Neural cell (in vitro differentiated cells): ENCODE data around the gene KNL1. TPM values are rescaled to one million over a fixed set of nuclear protein-coding genes. Genes with fewer than 3 reads are reported as not detected.

ENCODE experiments used
- H2AFZ ChIP-seq: fragments of 200-600, 300-800 bp; sonication (generic), shearing (Covaris generic); 2 replicates; pipeline ENCODE4 v1.6.0; 2014; ENCODE audit warnings: low read depth, mild to moderate bottlenecking, antibody characterized with exemption, low read length, moderate library complexity
- H3F3A ChIP-seq: fragments of 200-600 bp; shearing (Covaris generic); 2 replicates; pipeline ENCODE4 v1.6.1; 2016; ENCODE audit warnings: mild to moderate bottlenecking, moderate library complexity, mixed read lengths, antibody characterized with exemption, low read length; ENCODE audit not compliant: insufficient read depth, poor library complexity, severe bottlenecking
- H3K27ac ChIP-seq: fragments of 200-600, 300-800 bp; sonication (generic), shearing (Covaris generic); 2 replicates; pipeline ENCODE4 v1.5.1; 2014; ENCODE audit warnings: mild to moderate bottlenecking, low read length, moderate library complexity
- H3K27me3 ChIP-seq: fragments of 300-800, 200-600 bp; sonication (generic), shearing (Covaris generic); 2 replicates; pipeline ENCODE4 v1.6.0; 2014; ENCODE audit warnings: mild to moderate bottlenecking, low read depth, low read length, moderate library complexity; ENCODE audit not compliant: insufficient read depth
- H3K36me3 ChIP-seq: fragments of 300-800, 200-600 bp; sonication (generic), shearing (Covaris generic); 2 replicates; pipeline ENCODE4 v1.5.1; 2014; ENCODE audit warnings: mild to moderate bottlenecking, antibody characterized with exemption, low read length, moderate library complexity; ENCODE audit not compliant: insufficient read depth
- H3K4me2 ChIP-seq: fragments of 300-800, 200-600 bp; sonication (generic), shearing (Covaris generic); 2 replicates; pipeline ENCODE4 v1.6.0; 2014; ENCODE audit warnings: mild to moderate bottlenecking, low read length
- H3K4me3 ChIP-seq: fragments of 300-800, 200-600 bp; sonication (generic), shearing (Covaris generic); 2 replicates; pipeline ENCODE4 v1.5.1; 2014; ENCODE audit warnings: mild to moderate bottlenecking, low read length, moderate library complexity
- H3K79me2 ChIP-seq: fragments of 200-600 bp; shearing (Covaris generic); replicated peaks from 2 replicates; pipeline ENCODE4 v1.6.0; 2014; ENCODE audit warnings: mild to moderate bottlenecking, low read length, moderate library complexity; ENCODE audit not compliant: insufficient read depth
- H3K9ac ChIP-seq: fragments of 300-800, 200-600 bp; sonication (generic), shearing (Covaris generic); 2 replicates; pipeline ENCODE4 v1.6.1; 2016; ENCODE audit warnings: mild to moderate bottlenecking, low read length, mixed read lengths
- H3K9me2 ChIP-seq: fragments of 200-600 bp; shearing (Covaris generic); 2 replicates; pipeline ENCODE4 v1.6.1; 2016; ENCODE audit warnings: mild to moderate bottlenecking, low read length, mixed read lengths; ENCODE audit not compliant: insufficient read depth
- H3K9me3 ChIP-seq: fragments of 200-600, 300-800 bp; sonication (generic), shearing (Covaris generic); 2 replicates; pipeline ENCODE4 v1.6.1; 2016; ENCODE audit warnings: mild to moderate bottlenecking, mixed run types, low read length, moderate library complexity, mixed read lengths
- H4K20me1 ChIP-seq: fragments of 200-600 bp; shearing (Covaris generic); 2 replicates; pipeline ENCODE4 v1.6.1; 2016; ENCODE audit warnings: mild to moderate bottlenecking, mixed run types; ENCODE audit not compliant: insufficient read depth
- EP300 ChIP-seq: fragments of 450-650 bp; conservative IDR thresholded peaks from 2 replicates; pipeline ENCODE4 v1.6.1; 2014; ENCODE audit warnings: antibody characterized with exemption, mild to moderate bottlenecking, moderate library complexity; ENCODE audit not compliant: poor library complexity, severe bottlenecking
- EZH2 ChIP-seq: fragments of 200-600, 300-800 bp; shearing (Covaris generic), sonication (generic); IDR thresholded peaks from 2 replicates; pipeline ENCODE4 v1.6.1; 2014; ENCODE audit warnings: antibody characterized with exemption, low read length, borderline replicate concordance, mild to moderate bottlenecking; ENCODE audit not compliant: insufficient read depth, poor library complexity, severe bottlenecking
- MXI1 ChIP-seq: fragments of 450-650 bp; conservative IDR thresholded peaks from 2 replicates; pipeline ENCODE4 v1.6.1; 2014; ENCODE audit warnings: antibody characterized with exemption, mild to moderate bottlenecking; ENCODE audit not compliant: poor library complexity, severe bottlenecking
- POLR2AphosphoS5 ChIP-seq: IDR thresholded peaks from 2 replicates; pipeline ENCODE4 v1.6.1; 2012
- RAD21 ChIP-seq: fragments of 450-650 bp; conservative IDR thresholded peaks from 2 replicates; pipeline ENCODE4 v1.6.1; 2014; ENCODE audit warnings: antibody characterized with exemption, mild to moderate bottlenecking, moderate library complexity
- SMC3 ChIP-seq: fragments of 450-650 bp; conservative IDR thresholded peaks from 2 replicates; pipeline ENCODE4 v1.6.1; 2014; ENCODE audit warnings: antibody characterized with exemption, mild to moderate bottlenecking, moderate library complexity; ENCODE audit not compliant: poor library complexity
- TAF1 ChIP-seq: IDR thresholded peaks from 2 replicates; pipeline ENCODE4 v1.6.1; 2012; ENCODE audit warnings: low read depth
- polyA plus RNA-seq: library from polyadenylated mRNA; depleted of rRNA; stranded (reverse); fragments of >200 nt; gene quantifications from 2 replicates; pipeline ENCODE4 v1.2.3, GENCODE V29; 2014
- TF ChIP-seq, protein P1 (sequence below): fragments of 450-650 bp; IDR thresholded peaks from 2 replicates; pipeline ENCODE4 v1.5.1; 2014; ENCODE audit warnings: antibody characterized with exemption, mild to moderate bottlenecking, moderate library complexity; ENCODE audit not compliant: poor library complexity, severe bottlenecking
- TF ChIP-seq, protein P2 (sequence below): IDR thresholded peaks from 2 replicates; pipeline ENCODE4 v1.6.1; 2012; ENCODE audit warnings: borderline replicate concordance

Gene KNL1
- polyA plus RNA-seq, 1 donor from 2014 or later, result 2.4 TPM

DNA sequence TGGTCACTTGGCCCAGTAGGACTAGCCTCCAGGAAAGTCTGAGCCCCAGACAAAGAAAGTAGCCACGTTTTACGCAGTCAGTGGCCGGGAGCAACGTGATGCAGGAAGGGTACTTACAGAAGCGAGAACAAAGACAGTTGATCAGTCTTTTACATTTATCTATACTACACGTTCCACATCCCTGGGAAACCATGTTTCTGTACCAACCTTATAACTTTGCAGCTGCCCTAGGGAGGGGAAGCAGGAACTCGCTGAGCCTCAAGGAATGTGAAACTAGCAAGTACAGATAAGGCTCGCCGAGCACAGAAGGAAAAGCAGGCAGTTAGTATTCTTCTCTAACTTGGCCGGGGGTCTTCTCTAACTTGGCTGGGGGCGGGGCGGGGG, 3.4 kb upstream of the KNL1 start:
- no peaks in the 10 kb centered on the region for H3K9me2 ChIP-seq
- H3K36me3 ChIP-seq, result no peaks in the 10 kb centered on the region
- no peak overlapping the region for H3K4me3 ChIP-seq
- H3K27me3 ChIP-seq, result no peaks in the 10 kb centered on the region
- no peaks in the 10 kb centered on the region for H4K20me1 ChIP-seq
- H3K9me3 ChIP-seq, result no peaks in the 10 kb centered on the region
- H3K9ac ChIP-seq, result no peak overlapping the region
- TF ChIP-seq MXI1 (no peak), EZH2 (no peak), POLR2AphosphoS5 (no peak), RAD21 (no peak), TAF1 (no peak), EP300 (no peak), SMC3 (no peak)
- TF ChIP-seq, protein P1, sequence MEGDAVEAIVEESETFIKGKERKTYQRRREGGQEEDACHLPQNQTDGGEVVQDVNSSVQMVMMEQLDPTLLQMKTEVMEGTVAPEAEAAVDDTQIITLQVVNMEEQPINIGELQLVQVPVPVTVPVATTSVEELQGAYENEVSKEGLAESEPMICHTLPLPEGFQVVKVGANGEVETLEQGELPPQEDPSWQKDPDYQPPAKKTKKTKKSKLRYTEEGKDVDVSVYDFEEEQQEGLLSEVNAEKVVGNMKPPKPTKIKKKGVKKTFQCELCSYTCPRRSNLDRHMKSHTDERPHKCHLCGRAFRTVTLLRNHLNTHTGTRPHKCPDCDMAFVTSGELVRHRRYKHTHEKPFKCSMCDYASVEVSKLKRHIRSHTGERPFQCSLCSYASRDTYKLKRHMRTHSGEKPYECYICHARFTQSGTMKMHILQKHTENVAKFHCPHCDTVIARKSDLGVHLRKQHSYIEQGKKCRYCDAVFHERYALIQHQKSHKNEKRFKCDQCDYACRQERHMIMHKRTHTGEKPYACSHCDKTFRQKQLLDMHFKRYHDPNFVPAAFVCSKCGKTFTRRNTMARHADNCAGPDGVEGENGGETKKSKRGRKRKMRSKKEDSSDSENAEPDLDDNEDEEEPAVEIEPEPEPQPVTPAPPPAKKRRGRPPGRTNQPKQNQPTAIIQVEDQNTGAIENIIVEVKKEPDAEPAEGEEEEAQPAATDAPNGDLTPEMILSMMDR, result no peak
- TF ChIP-seq, protein P2, sequence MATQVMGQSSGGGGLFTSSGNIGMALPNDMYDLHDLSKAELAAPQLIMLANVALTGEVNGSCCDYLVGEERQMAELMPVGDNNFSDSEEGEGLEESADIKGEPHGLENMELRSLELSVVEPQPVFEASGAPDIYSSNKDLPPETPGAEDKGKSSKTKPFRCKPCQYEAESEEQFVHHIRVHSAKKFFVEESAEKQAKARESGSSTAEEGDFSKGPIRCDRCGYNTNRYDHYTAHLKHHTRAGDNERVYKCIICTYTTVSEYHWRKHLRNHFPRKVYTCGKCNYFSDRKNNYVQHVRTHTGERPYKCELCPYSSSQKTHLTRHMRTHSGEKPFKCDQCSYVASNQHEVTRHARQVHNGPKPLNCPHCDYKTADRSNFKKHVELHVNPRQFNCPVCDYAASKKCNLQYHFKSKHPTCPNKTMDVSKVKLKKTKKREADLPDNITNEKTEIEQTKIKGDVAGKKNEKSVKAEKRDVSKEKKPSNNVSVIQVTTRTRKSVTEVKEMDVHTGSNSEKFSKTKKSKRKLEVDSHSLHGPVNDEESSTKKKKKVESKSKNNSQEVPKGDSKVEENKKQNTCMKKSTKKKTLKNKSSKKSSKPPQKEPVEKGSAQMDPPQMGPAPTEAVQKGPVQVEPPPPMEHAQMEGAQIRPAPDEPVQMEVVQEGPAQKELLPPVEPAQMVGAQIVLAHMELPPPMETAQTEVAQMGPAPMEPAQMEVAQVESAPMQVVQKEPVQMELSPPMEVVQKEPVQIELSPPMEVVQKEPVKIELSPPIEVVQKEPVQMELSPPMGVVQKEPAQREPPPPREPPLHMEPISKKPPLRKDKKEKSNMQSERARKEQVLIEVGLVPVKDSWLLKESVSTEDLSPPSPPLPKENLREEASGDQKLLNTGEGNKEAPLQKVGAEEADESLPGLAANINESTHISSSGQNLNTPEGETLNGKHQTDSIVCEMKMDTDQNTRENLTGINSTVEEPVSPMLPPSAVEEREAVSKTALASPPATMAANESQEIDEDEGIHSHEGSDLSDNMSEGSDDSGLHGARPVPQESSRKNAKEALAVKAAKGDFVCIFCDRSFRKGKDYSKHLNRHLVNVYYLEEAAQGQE, result no peak
- H3K4me2 ChIP-seq, result no peak overlapping the region
- peaks cover 4% of the 10 kb centered on the region for H3F3A ChIP-seq
- H2AFZ ChIP-seq, result no peak overlapping the region
- no peak overlapping the region for H3K27ac ChIP-seq
- H3K79me2 ChIP-seq, result no peaks in the 10 kb centered on the region

DNA sequence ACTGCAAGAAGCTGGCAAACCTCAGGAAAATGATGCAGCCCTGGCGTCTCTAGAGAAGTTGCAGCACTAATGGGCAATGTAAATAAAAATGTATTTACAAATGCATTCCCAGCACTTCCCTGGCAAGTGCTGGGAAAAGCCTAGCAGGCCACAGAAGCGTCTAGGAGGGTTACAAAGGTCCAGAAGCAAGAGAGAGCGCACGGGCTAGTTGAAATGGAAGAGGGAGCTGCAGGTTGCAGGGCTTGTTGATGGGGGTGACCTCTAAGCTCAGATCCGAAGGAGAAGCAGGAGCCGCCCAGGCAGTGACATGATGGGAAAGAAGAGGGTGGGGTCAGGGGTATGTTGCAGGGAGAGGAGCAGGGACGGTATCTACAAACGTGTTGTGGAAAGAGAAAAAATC, 2.7 kb upstream of the KNL1 start:
- TF ChIP-seq TAF1 (no peak), SMC3 (no peak), POLR2AphosphoS5 (no peak)
- TF ChIP-seq, protein P2, result no peak
- TF ChIP-seq, protein P1, result no peak
- H3K4me2 ChIP-seq, result no peak overlapping the region
- no peaks in the 10 kb centered on the region for H3K9me3 ChIP-seq
- H3K4me3 ChIP-seq, result no peak overlapping the region
- H4K20me1 ChIP-seq, result no peaks in the 10 kb centered on the region
- no peak overlapping the region for H3K9ac ChIP-seq
- no peaks in the 10 kb centered on the region for H3K9me2 ChIP-seq
- no peak overlapping the region for H2AFZ ChIP-seq
- H3F3A ChIP-seq, result peaks cover 4% of the 10 kb centered on the region
- no peaks in the 10 kb centered on the region for H3K79me2 ChIP-seq
- no peak overlapping the region for H3K27ac ChIP-seq
- H3K36me3 ChIP-seq, result no peaks in the 10 kb centered on the region
- no peaks in the 10 kb centered on the region for H3K27me3 ChIP-seq
